ENCODE results near the gene FRAS1.

DNA sequence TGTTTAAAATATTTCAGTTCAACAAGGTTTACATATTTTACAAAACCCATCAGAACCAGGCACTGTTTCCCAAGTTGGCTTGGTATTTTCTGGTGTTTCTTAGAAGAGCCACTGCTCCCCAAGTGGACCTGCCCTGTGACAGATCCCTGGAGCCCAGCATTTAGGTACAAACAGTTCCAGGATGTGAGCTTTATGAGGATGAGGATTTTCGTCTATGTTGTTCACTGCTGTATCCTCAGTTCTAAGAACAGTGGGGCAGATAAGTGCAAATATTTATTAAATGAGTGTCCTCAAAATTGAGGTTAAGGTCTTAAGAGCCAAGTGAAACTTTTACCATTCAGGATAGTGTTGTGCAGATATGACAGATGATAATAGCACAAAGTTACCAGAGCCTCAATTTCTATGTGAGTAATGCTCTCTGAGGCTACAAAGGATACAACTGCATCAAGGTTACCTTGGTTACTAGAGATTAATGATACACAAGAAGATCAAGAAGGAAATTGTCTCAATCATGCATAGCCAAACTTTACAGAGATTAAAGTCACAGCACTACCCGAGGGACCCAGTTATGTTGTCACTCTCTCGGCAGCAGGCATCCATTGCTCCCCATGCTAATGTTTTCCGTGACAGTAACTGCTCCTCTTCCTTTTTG, 531.9 kb downstream of the FRAS1 start:
- TF ChIP-seq CHD2 (IDR thresholded peaks at IDR 0.05; ENCODE audit: low read depth, low read length) (no peak), ZNF282 (CRISPR knock-in tag; IDR thresholded peaks at IDR 0.05) (no peak), JUNB (CRISPR knock-in tag; conservative IDR thresholded peaks at IDR 0.05) (no peak), TRIM28 (IDR thresholded peaks at IDR 0.05) (no peak)
- TF ChIP-seq, protein P1, sequence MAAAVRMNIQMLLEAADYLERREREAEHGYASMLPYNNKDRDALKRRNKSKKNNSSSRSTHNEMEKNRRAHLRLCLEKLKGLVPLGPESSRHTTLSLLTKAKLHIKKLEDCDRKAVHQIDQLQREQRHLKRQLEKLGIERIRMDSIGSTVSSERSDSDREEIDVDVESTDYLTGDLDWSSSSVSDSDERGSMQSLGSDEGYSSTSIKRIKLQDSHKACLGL (CRISPR knock-in tag; IDR thresholded peaks at IDR 0.05; ENCODE audit: borderline replicate concordance, poor library complexity, severe bottlenecking), result no peak
